NCI-H2029 treated with DMSO at 0.1 percent for 48 hours (cell line): Measurements from ENCODE around the gene SMAD6.
A peak's percentile ranks its signal among the peaks of the same experiment; 100 is the strongest.
"Not testable (repeated sequence)": the region's sequence is repeated elsewhere in the genome, so short reads cannot be mapped to it uniquely, and the experiment has no call there.

Experiments
- DNase-seq: peaks from one replicate; lab custom pipeline; 2025; lab: John Stamatoyannopoulos, UW

SMAD6 gene

GRCh38 chr15:66743204-66743603 lies 41.2 kb downstream of the SMAD6 start:
- no peak for DNase-seq

GRCh38 chr15:66743703-66744536 lies 41.9 kb downstream of the SMAD6 start:
- no peak for DNase-seq

GRCh38 chr15:66744610-66745279 lies 42.7 kb downstream of the SMAD6 start:
- DNase-seq: no peak

GRCh38 chr15:66745530-66746230 lies 43.6 kb downstream of the SMAD6 start:
- DNase-seq: no peak

GRCh38 chr15:66746231-66746605 lies 44.2 kb downstream of the SMAD6 start:
- no peak for DNase-seq

- no peak for DNase-seq
Observed at GRCh38 chr15:66747223-66747622, 45.2 kb downstream of the SMAD6 start.

GRCh38 chr15:66747886-66748707 lies 46.1 kb downstream of the SMAD6 start:
- no peak for DNase-seq

GRCh38 chr15:66748708-66749035 lies 46.6 kb downstream of the SMAD6 start:
- no peak for DNase-seq

- DNase-seq: no peak
Observed at GRCh38 chr15:66749841-66750575, 48.0 kb downstream of the SMAD6 start.

GRCh38 chr15:66750609-66751008 lies 48.6 kb downstream of the SMAD6 start:
- no peak for DNase-seq

GRCh38 chr15:66751579-66751978 lies 49.5 kb downstream of the SMAD6 start:
- peak; percentile 27 for DNase-seq

GRCh38 chr15:66752078-66752477 lies 50.0 kb downstream of the SMAD6 start:
- no peak for DNase-seq

GRCh38 chr15:66753687-66754377 lies 51.8 kb downstream of the SMAD6 start:
- no peak for DNase-seq

- DNase-seq: no peak
Observed at GRCh38 chr15:66754789-66755188, 52.8 kb downstream of the SMAD6 start.

- DNase-seq: no peak
Observed at GRCh38 chr15:66755298-66756068, 53.4 kb downstream of the SMAD6 start.

GRCh38 chr15:66756295-66756694 lies 54.3 kb downstream of the SMAD6 start:
- no peak for DNase-seq

GRCh38 chr15:66757030-66757429 lies 55.0 kb downstream of the SMAD6 start:
- no peak for DNase-seq

- DNase-seq: no peak
Observed at GRCh38 chr15:66757521-66757920, 55.5 kb downstream of the SMAD6 start.

- not testable (repeated sequence) for DNase-seq
Observed at GRCh38 chr15:66758217-66758616, 56.2 kb downstream of the SMAD6 start.

GRCh38 chr15:66758844-66759243 lies 56.8 kb downstream of the SMAD6 start:
- no peak for DNase-seq
